ENCODE results near the gene PHC2. TPM values are rescaled to one million over a fixed set of nuclear protein-coding genes. Genes with fewer than 3 reads are reported as not detected.

PHC2 gene
- total RNA-seq, 6 experiments from 2014 or later = 49.3 to 86.5 (median 66.8) TPM

DNA sequence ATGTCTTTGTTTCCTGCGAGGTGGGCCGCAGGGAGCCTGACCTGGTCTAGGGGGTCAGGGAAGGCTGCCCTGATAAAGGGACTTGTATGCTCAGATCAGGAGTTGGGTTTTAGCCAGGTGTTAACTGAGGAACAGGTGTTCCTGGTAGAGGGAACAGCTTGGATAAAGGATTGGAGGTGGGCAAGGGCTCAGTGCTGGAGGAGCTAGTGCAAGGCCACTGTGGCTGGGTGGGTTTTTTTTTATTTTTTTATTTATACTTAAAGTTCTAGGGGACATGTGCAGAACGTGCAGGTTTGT lies 141.1 kb downstream of the PHC2 start:
- ATAC-seq (no peak), DNase-seq (no peak)
- Histone ChIP-seq H3K4me3 (no peak overlapping the region), H3K36me3 (no peaks in the 10 kb centered on the region), H3K27me3 (no peaks in the 10 kb centered on the region), H3K4me1 (no peaks in the 10 kb centered on the region), H3K27ac (no peak overlapping the region), H3K9me3 (no peaks in the 10 kb centered on the region)
- TF ChIP-seq POLR2A (IDR thresholded peaks at IDR 0.05) (no peak), CTCF (IDR thresholded peaks at IDR 0.05) (no peak)
- WGBS (ENCODE audit: insufficient coverage, low coverage, low lambda C conversion rate, missing lambda C conversion rate) = 86% methylated on average over 2 of the region's 3 CpGs
- intact Hi-C loops (cut with DNase I) = loop anchor here (10.0 kb wide), 2 partner anchors 165 to 175 kb away; no protein-coding TSS in a partner anchor

- no peaks in the 10 kb centered on the region for H3K27me3 ChIP-seq
- no peak overlapping the region for H3K27ac ChIP-seq
- no peaks in the 10 kb centered on the region for H3K9me3 ChIP-seq
- TF ChIP-seq POLR2A (IDR thresholded peaks at IDR 0.05) = no peak
- no peak for TF ChIP-seq CTCF (IDR thresholded peaks at IDR 0.05)
- DNase-seq = peak in 2 of 3 donors; percentile 30 to 39
- ATAC-seq = peak in 1 of 4 donors; percentile 14
- H3K36me3 ChIP-seq = no peaks in the 10 kb centered on the region
- H3K4me3 ChIP-seq = no peak overlapping the region
- H3K4me1 ChIP-seq = no peaks in the 10 kb centered on the region
- intact Hi-C loops (cut with DNase I) = no loop called here
- WGBS (ENCODE audit: insufficient coverage, low coverage, low lambda C conversion rate, missing lambda C conversion rate) = 89% methylated on average over 14 of the region's 16 CpGs
Measured at GRCh38 chr1:33288976-33289857, 141.7 kb downstream of the PHC2 start.

GRCh38 chr1:33287317-33287716 lies 143.6 kb downstream of the PHC2 start:
- Histone ChIP-seq H3K36me3 (peaks cover 0 to 12% (median 0%) of the 10 kb centered on the region in 4 donors), H3K4me1 (no peaks in the 10 kb centered on the region), H3K9me3 (no peaks in the 10 kb centered on the region), H3K27ac (no peak overlapping the region), H3K27me3 (no peaks in the 10 kb centered on the region), H3K4me3 (no peak overlapping the region)
- no peak for TF ChIP-seq POLR2A (IDR thresholded peaks at IDR 0.05)
- no peak for TF ChIP-seq CTCF (IDR thresholded peaks at IDR 0.05)
- intact Hi-C loops (cut with DNase I) = no loop called here
- peak in 1 of 4 donors; percentile 26 for ATAC-seq
- DNase-seq = no peak
- WGBS (ENCODE audit: insufficient coverage, low coverage, low lambda C conversion rate, missing lambda C conversion rate) = 50% methylated on average over 1 of the region's 2 CpGs

GRCh38 chr1:33286451-33287185 lies 144.3 kb downstream of the PHC2 start:
- Histone ChIP-seq H3K27me3 (no peaks in the 10 kb centered on the region), H3K4me1 (no peaks in the 10 kb centered on the region), H3K36me3 (peaks cover 0 to 16% (median 2%) of the 10 kb centered on the region in 4 donors), H3K27ac (no peak overlapping the region), H3K4me3 (no peak overlapping the region), H3K9me3 (no peaks in the 10 kb centered on the region)
- intact Hi-C loops (cut with DNase I) = no loop called here
- 78% methylated on average over 8 of the region's 8 CpGs for WGBS (ENCODE audit: insufficient coverage, low coverage, low lambda C conversion rate, missing lambda C conversion rate)
- ATAC-seq (no peak), DNase-seq (peak in 2 of 3 donors; percentile 20 to 35)
- TF ChIP-seq POLR2A (IDR thresholded peaks at IDR 0.05) (no peak), CTCF (IDR thresholded peaks at IDR 0.05) (no peak)
